ENCODE measurements around the gene BACE2. TPM values are rescaled to one million over a fixed set of nuclear protein-coding genes. Genes with fewer than 3 reads are reported as not detected.

The BACE2 gene
- total and polyA plus RNA-seq, 2 donors (not counting 3 experiments of a cell fraction or from before 2014, with no cell fraction given) = 113 to 184 TPM

GRCh38 chr21:41258617-41259016 is 90.7 kb downstream of the BACE2 start:
- dilution Hi-C loops (cut with MboI; ENCODE audit: extremely low pct_ligation_motif_present, low sequenced_read_pairs) (no loop called here), intact Hi-C loops (cut with micrococcal nuclease) (no loop called here)
- Histone ChIP-seq H4K20me1 (replicated peaks; ENCODE audit: control insufficient read depth, extremely low read depth, insufficient read depth, low read length) (no peaks in the 10 kb centered on the region), H3K9me1 (replicated peaks; ENCODE audit: control insufficient read depth, extremely low read depth, insufficient read depth, low read length) (no peaks in the 10 kb centered on the region), H2AFZ (ENCODE audit: low read depth, low read length) (no peak overlapping the region), H3K79me2 (ENCODE audit: control insufficient read depth, insufficient read depth, low read length) (no peaks in the 10 kb centered on the region), H3K9ac (replicated peaks; ENCODE audit: extremely low read depth, insufficient read depth, low read length) (no peak overlapping the region), H3K36me3 (ENCODE audit: control insufficient read depth in 2 of 2, extremely low read depth in 1 of 2, insufficient read depth in 2 of 2, low read length in 2 of 2) (peaks cover 2 to 3% of the 10 kb centered on the region in 2 experiments), H3K9me3 (replicated peaks; ENCODE audit: control insufficient read depth, insufficient read depth, low read length) (no peaks in the 10 kb centered on the region), H3K4me2 (ENCODE audit: insufficient read depth, low read length) (no peak overlapping the region), H3K27ac (ENCODE audit: insufficient read depth, low read depth, low read length) (no peak overlapping the region), H3K27me3 (ENCODE audit: control insufficient read depth in 2 of 2, insufficient read depth in 2 of 2, low read length in 2 of 2) (no peaks in the 10 kb centered on the region), H3K4me3 (replicated peaks in 1 of 3; ENCODE audit: insufficient read depth in 1 of 3, low read depth in 1 of 3, low read length in 3 of 3) (no peak overlapping the region), H3K4me1 (ENCODE audit: control insufficient read depth, extremely low read depth, insufficient read depth, low read length) (peaks cover 14% of the 10 kb centered on the region)
- BruUV-seq (replicated peaks) = no TSS peak
- ChIA-PET CTCF (interaction anchor here (0.6 to 1.3 kb wide), 2 partner anchors 25 to 251 kb away, joined by 3 to 4 read pairs; no protein-coding TSS in a partner anchor), POLR2A (no interaction called here)
- TF ChIP-seq POLR2AphosphoS5 (IDR thresholded peaks at IDR 0.05; ENCODE audit: insufficient read depth, low read depth, low read length) = no peak
- no peak for TF ChIP-seq EZH2 (IDR thresholded peaks at IDR 0.05; ENCODE audit: borderline replicate concordance, low read depth, low read length, severe bottlenecking)
- TF ChIP-seq, protein P1, sequence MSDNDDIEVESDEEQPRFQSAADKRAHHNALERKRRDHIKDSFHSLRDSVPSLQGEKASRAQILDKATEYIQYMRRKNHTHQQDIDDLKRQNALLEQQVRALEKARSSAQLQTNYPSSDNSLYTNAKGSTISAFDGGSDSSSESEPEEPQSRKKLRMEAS (IDR thresholded peaks at IDR 0.05; ENCODE audit: insufficient read depth, insufficient read length) = no peak
- no peak for TF ChIP-seq POLR2A (IDR thresholded peaks at IDR 0.05; ENCODE audit: low read depth, low read length)
- TF ChIP-seq GATA2 (IDR thresholded peaks at IDR 0.05; ENCODE audit: insufficient read depth, insufficient read length, low read depth, low read length) = no peak
- TF ChIP-seq JUN (IDR thresholded peaks at IDR 0.05; ENCODE audit: borderline replicate concordance, insufficient read depth, insufficient read length, low read depth) = no peak
- TF ChIP-seq, protein P2, sequence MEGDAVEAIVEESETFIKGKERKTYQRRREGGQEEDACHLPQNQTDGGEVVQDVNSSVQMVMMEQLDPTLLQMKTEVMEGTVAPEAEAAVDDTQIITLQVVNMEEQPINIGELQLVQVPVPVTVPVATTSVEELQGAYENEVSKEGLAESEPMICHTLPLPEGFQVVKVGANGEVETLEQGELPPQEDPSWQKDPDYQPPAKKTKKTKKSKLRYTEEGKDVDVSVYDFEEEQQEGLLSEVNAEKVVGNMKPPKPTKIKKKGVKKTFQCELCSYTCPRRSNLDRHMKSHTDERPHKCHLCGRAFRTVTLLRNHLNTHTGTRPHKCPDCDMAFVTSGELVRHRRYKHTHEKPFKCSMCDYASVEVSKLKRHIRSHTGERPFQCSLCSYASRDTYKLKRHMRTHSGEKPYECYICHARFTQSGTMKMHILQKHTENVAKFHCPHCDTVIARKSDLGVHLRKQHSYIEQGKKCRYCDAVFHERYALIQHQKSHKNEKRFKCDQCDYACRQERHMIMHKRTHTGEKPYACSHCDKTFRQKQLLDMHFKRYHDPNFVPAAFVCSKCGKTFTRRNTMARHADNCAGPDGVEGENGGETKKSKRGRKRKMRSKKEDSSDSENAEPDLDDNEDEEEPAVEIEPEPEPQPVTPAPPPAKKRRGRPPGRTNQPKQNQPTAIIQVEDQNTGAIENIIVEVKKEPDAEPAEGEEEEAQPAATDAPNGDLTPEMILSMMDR (IDR thresholded peaks at IDR 0.05; ENCODE audit: extremely low read depth in 1 of 2, insufficient read depth in 1 of 2, low read depth in 1 of 2, low read length in 2 of 2) = no peak
- no peak for TF ChIP-seq FOS (IDR thresholded peaks at IDR 0.05; ENCODE audit: borderline replicate concordance, insufficient read depth, low read length)
- no peak for TF ChIP-seq MYC (IDR thresholded peaks at IDR 0.05; ENCODE audit: low read depth, low read length)
- no peak for FAIRE-seq
- DNase-seq (ENCODE audit: low read depth, low spot score) = no peak
